Measurements from ENCODE around the gene SNAI3. TPM values are rescaled to one million over a fixed set of nuclear protein-coding genes. Genes with fewer than 3 reads are reported as not detected.
A peak's percentile ranks its signal among the peaks of the same experiment; 100 is the strongest.

SNAI3 gene
- total and polyA plus RNA-seq, 12 donors: 0.21 to 8.6 (median 1.3) TPM

DNA sequence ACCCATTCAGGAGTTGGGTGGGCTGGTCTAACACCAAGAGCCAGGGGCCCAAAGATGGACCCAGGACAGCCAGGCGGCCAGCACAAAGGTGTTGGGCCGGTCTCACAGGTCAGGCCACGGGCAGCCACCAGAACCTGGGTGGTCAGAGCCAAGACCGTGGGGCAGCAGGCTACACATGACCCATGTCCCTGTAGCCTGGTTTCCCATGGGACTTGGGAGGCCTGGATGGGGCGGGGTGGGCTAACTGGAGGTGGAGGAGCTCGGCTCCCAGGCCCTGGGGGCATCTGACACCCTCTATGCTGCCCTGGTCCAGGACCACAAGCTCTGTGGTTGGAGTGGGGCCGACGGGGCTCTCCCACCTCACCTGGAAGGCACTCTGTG is 37.2 kb upstream of the SNAI3 start:
- Histone ChIP-seq H3K36me3 (peaks cover 0 to 97% (median 23%) of the 10 kb centered on the region in 9 donors), H3K27ac (no peak overlapping the region), H3K9me3 (no peaks in the 10 kb centered on the region), H3K27me3 (no peaks in the 10 kb centered on the region), H3K4me1 (peaks cover 0 to 8% (median 0%) of the 10 kb centered on the region in 9 donors), H3K4me3 (no peak overlapping the region)
- 87 to 89% methylated on average over 8 of the region's 8 CpGs for WGBS, 2 donors
- no peak for DNase-seq
- intact Hi-C loops (cut with DNase I): no loop called here
- TF ChIP-seq, protein P1, sequence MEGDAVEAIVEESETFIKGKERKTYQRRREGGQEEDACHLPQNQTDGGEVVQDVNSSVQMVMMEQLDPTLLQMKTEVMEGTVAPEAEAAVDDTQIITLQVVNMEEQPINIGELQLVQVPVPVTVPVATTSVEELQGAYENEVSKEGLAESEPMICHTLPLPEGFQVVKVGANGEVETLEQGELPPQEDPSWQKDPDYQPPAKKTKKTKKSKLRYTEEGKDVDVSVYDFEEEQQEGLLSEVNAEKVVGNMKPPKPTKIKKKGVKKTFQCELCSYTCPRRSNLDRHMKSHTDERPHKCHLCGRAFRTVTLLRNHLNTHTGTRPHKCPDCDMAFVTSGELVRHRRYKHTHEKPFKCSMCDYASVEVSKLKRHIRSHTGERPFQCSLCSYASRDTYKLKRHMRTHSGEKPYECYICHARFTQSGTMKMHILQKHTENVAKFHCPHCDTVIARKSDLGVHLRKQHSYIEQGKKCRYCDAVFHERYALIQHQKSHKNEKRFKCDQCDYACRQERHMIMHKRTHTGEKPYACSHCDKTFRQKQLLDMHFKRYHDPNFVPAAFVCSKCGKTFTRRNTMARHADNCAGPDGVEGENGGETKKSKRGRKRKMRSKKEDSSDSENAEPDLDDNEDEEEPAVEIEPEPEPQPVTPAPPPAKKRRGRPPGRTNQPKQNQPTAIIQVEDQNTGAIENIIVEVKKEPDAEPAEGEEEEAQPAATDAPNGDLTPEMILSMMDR (IDR thresholded peaks at IDR 0.05): no peak
- ATAC-seq: no peak

- H3K27me3 ChIP-seq: no peaks in the 10 kb centered on the region
- peaks cover 0 to 5% (median 0%) of the 10 kb centered on the region in 9 donors for H3K4me1 ChIP-seq
- no peak overlapping the region for H3K27ac ChIP-seq
- ATAC-seq: no peak
- H3K4me3 ChIP-seq: no peak overlapping the region
- no peaks in the 10 kb centered on the region for H3K9me3 ChIP-seq
- TF ChIP-seq, protein P1 (IDR thresholded peaks at IDR 0.05): no peak
- peaks cover 0 to 100% (median 24%) of the 10 kb centered on the region in 9 donors for H3K36me3 ChIP-seq
- intact Hi-C loops (cut with DNase I): no loop called here
- no peak for DNase-seq
- 94 to 96% methylated on average over 39 of the region's 39 CpGs for WGBS, 2 donors
Measured at GRCh38 chr16:88722784-88723506, 36.6 kb upstream of the SNAI3 start.

- ATAC-seq (peak in 1 of 8 donors; percentile 12), DNase-seq (no peak)
- no peaks in the 10 kb centered on the region for H3K9me3 ChIP-seq
- no peak overlapping the region for H3K27ac ChIP-seq
- H3K4me1 ChIP-seq: no peaks in the 10 kb centered on the region
- TF ChIP-seq, protein P1 (IDR thresholded peaks at IDR 0.05): no peak
- peaks cover 0 to 100% (median 29%) of the 10 kb centered on the region in 9 donors for H3K36me3 ChIP-seq
- WGBS, 2 donors: 97% methylated on average over 61 of the region's 61 CpGs
- no peaks in the 10 kb centered on the region for H3K27me3 ChIP-seq
- no peak overlapping the region for H3K4me3 ChIP-seq
- intact Hi-C loops (cut with DNase I): no loop called here
Measured at GRCh38 chr16:88721815-88722755, 35.8 kb upstream of the SNAI3 start.

GRCh38 chr16:88721236-88721635 is 34.9 kb upstream of the SNAI3 start:
- H3K27me3 ChIP-seq: no peaks in the 10 kb centered on the region
- H3K36me3 ChIP-seq: peaks cover 0 to 100% (median 33%) of the 10 kb centered on the region in 9 donors
- H3K9me3 ChIP-seq: no peaks in the 10 kb centered on the region
- no peak for ATAC-seq
- intact Hi-C loops (cut with DNase I): no loop called here
- no peaks in the 10 kb centered on the region for H3K4me1 ChIP-seq
- TF ChIP-seq, protein P1 (IDR thresholded peaks at IDR 0.05): no peak
- H3K27ac ChIP-seq: no peak overlapping the region
- 96 to 97% methylated on average over 17 of the region's 17 CpGs for whole genome bisulfite sequencing, 2 donors
- DNase-seq: no peak
- H3K4me3 ChIP-seq: no peak overlapping the region
